NCI-H524 (cell line): ENCODE measurements around the gene NOP56.

Source experiments
- DNase-seq, 2 experiments: peaks; one replicate each; lab custom pipeline; 2025; lab: John Stamatoyannopoulos, UW

Gene NOP56

GRCh38 chr20:2701671-2702081 lies 49.2 kb downstream of the NOP56 start:
- no peak for DNase-seq

DNA sequence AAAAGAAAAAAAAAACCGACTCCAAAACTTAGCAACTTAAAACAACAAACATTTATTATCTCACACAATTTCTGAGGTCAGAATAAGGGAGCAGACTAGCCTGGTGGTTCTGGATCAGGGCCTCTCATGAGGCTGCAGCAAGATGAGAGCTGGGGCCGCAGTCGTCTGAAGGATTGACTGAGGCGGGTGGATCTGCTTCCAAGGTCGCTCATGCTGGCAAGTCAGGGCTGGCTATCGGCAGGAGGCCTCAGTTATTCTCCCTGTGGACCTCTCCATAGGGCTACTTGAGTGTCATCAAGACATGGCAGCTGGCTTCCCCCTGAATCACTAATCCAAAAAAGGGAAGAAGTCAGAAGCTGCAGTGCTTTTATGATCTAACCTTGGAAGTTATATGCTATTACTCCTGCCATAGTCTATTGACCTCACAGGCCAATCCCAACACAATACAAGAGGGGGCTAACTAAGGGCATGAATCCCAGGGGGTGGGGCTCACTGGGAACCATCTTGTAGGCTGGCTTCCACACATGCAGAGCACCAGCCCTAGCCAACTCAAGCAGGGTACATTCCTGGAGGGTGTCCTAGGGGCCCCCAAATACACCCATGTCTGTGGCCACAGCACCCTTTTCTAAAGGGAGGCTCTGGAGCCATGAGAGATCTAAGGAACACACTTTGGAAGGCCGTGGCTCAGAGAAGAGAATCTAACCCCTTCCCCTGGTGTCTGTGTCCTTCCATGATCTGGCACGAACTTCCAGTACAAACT lies 51.5 kb downstream of the NOP56 start:
- no peak for DNase-seq

- no peak for DNase-seq
Observed at GRCh38 chr20:2705931-2706645, 53.7 kb downstream of the NOP56 start.

- no peak for DNase-seq
Observed at GRCh38 chr20:2706688-2707352, 54.4 kb downstream of the NOP56 start.

DNA sequence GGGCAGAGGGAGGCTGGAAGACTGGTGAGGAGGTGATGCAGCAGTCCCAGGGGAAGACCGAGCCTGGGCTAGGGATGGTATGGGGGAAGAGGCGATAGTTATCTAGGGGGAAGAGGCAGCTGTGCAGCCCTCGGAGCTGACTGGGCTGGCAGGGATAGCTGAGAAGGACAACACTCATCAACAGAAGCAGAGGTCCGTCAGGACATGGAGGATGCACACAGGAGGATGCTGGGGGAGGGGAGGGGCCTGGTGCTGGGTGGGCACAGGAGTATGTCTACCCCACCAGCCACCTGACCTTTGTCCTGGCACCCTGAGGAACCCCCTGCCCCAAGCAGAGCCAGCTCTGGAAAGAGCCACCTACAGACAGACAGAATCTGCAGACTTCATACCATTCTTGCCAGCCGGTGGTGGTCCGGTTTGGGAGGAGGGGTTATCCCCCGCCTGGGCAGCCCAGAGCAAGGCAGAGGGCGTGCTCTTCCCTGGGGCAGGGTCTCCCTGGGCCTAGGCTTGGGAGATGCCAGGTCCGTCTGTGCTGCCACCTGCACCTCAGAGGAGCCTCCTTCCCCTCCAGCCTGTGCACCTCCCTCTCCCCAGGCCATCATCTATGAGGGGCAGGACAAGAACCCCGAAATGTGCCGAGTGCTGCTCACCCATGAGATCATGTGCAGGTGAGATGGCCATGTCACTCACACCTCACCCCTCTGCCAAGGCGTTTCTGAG lies 55.1 kb downstream of the NOP56 start:
- no peak for DNase-seq
